Skeletal muscle satellite cell (primary cell): ENCODE measurements around the gene AP3D1.

Experiments used
- H3K27me3 ChIP-seq: 2 replicates; pipeline ENCODE4 v1.7.0; 2013; ENCODE audit warnings: low read length; ENCODE audit not compliant: control insufficient read depth, insufficient read depth
- H3K36me3 ChIP-seq: 2 replicates; pipeline ENCODE4 v1.7.0; 2013; ENCODE audit warnings: mild to moderate bottlenecking, control low read depth, low read length; ENCODE audit not compliant: insufficient read depth
- H3K4me1 ChIP-seq: 2 replicates; pipeline ENCODE4 v1.7.0; 2013; ENCODE audit warnings: low read length; ENCODE audit not compliant: control insufficient read depth, insufficient read depth
- H3K4me2 ChIP-seq: 2 replicates; pipeline ENCODE4 v1.7.0; 2013; ENCODE audit warnings: mild to moderate bottlenecking, low read length
- H3K4me3 ChIP-seq: 2 replicates; pipeline ENCODE4 v1.7.0; 2013; ENCODE audit warnings: low read length
- H3K9ac ChIP-seq: 2 replicates; pipeline ENCODE4 v1.7.0; 2013; ENCODE audit warnings: mild to moderate bottlenecking, low read depth, low read length, moderate library complexity
- H3K9me3 ChIP-seq: replicated peaks from 2 replicates; pipeline ENCODE4 v1.7.0; 2013; ENCODE audit warnings: mild to moderate bottlenecking, control low read depth, low read length

AP3D1 gene

GRCh38 chr19:2076526-2076944 lies 74.8 kb downstream of the AP3D1 start:
- peaks cover 70% of the 10 kb centered on the region for H3K36me3 ChIP-seq
- no peak overlapping the region for H3K4me3 ChIP-seq
- no peaks in the 10 kb centered on the region for H3K4me1 ChIP-seq
- H3K27me3 ChIP-seq = no peaks in the 10 kb centered on the region
- no peak overlapping the region for H3K9ac ChIP-seq
- no peaks in the 10 kb centered on the region for H3K9me3 ChIP-seq
- H3K4me2 ChIP-seq = no peak overlapping the region

- no peak overlapping the region for H3K4me3 ChIP-seq
- H3K4me1 ChIP-seq = no peaks in the 10 kb centered on the region
- no peaks in the 10 kb centered on the region for H3K27me3 ChIP-seq
- peaks cover 49% of the 10 kb centered on the region for H3K36me3 ChIP-seq
- H3K9me3 ChIP-seq = no peaks in the 10 kb centered on the region
- H3K9ac ChIP-seq = no peak overlapping the region
- no peak overlapping the region for H3K4me2 ChIP-seq
Measured at GRCh38 chr19:2072757-2073551, 78.4 kb downstream of the AP3D1 start.

DNA sequence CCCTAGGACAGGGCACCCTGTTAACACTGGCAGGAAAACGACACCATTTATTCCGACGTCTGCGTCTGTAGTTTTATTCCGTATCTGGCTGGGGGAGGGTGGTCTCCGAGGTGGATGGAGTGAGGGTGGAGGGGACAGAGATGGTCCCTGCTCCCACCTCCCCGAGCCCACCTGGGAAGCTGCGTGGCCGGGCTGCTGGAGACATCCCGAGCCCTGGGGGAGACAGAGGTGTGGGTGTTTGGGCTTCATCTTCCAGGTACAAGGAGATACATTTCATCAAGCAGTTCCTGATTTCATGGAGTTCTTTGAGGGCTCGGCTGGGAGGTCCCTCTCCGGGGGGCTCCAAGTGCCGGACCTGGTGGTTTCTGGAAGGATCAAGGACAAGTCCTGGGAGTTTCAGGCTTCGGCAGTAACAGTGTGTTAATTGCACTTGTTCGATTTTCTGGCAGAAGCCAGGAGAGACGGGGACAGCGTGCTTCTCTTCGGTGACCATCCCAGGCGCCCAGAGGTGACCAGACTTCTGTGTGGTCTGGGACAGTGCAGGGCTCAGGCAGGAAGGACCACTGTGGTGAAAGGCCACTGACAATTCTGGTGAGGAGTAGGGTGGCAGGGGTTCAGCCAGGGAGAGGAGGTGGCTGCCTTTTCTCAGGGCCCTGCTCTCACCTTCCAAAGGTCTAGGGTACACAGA lies 80.2 kb downstream of the AP3D1 start:
- no peaks in the 10 kb centered on the region for H3K27me3 ChIP-seq
- peaks cover 34% of the 10 kb centered on the region for H3K36me3 ChIP-seq
- no peaks in the 10 kb centered on the region for H3K9me3 ChIP-seq
- H3K9ac ChIP-seq = no peak overlapping the region
- no peak overlapping the region for H3K4me2 ChIP-seq
- H3K4me1 ChIP-seq = no peaks in the 10 kb centered on the region
- H3K4me3 ChIP-seq = no peak overlapping the region

DNA sequence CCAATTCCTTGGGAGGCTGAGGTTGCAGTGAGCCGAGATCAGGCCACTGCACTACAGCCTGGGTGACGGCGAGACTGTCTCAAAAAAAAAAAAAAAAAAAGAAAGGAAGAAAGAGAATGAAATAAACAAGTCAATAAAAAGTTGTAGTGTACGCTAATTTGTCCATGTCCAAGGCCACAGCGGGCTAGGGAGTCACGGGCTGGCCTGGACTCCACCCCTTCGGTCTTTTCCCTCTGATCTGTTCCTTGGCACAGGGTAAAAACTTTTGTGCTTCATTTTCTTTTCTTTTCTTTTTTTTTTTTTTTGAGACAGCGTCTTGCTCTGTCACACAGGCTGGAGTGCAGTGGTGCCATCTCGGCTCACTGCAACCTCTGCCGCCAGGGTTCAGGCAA lies 80.9 kb downstream of the AP3D1 start:
- H3K9me3 ChIP-seq = no peaks in the 10 kb centered on the region
- no peak overlapping the region for H3K9ac ChIP-seq
- H3K4me3 ChIP-seq = no peak overlapping the region
- no peak overlapping the region for H3K4me2 ChIP-seq
- no peaks in the 10 kb centered on the region for H3K27me3 ChIP-seq
- no peaks in the 10 kb centered on the region for H3K4me1 ChIP-seq
- H3K36me3 ChIP-seq = peaks cover 32% of the 10 kb centered on the region

- Histone ChIP-seq H3K27me3 (no peaks in the 10 kb centered on the region), H3K4me2 (peak overlapping the region; percentile 65), H3K9me3 (no peaks in the 10 kb centered on the region), H3K4me3 (peak overlapping the region; percentile 11), H3K9ac (peak overlapping the region; percentile 42), H3K36me3 (no peaks in the 10 kb centered on the region), H3K4me1 (peaks cover 32% of the 10 kb centered on the region)
Measured at GRCh38 chr19:2064788-2065524, 86.4 kb downstream of the AP3D1 start.

- Histone ChIP-seq H3K9ac (peak overlapping the region; percentile 42), H3K4me3 (peak overlapping the region; percentile 11), H3K4me2 (peak overlapping the region; percentile 65)
Measured at GRCh38 chr19:2064395-2064787, 87.0 kb downstream of the AP3D1 start.

GRCh38 chr19:2063824-2064223 lies 87.5 kb downstream of the AP3D1 start:
- no peak overlapping the region for H3K9ac ChIP-seq
- H3K9me3 ChIP-seq = no peaks in the 10 kb centered on the region
- H3K4me2 ChIP-seq = no peak overlapping the region
- H3K27me3 ChIP-seq = no peaks in the 10 kb centered on the region
- peaks cover 43% of the 10 kb centered on the region for H3K4me1 ChIP-seq
- H3K36me3 ChIP-seq = no peaks in the 10 kb centered on the region
- H3K4me3 ChIP-seq = no peak overlapping the region

More at GRCh38 chr19:2064395-2064787, 87.0 kb downstream of the AP3D1 start:
- H3K9me3 ChIP-seq = no peaks in the 10 kb centered on the region
- H3K36me3 ChIP-seq = no peaks in the 10 kb centered on the region
- H3K27me3 ChIP-seq = no peaks in the 10 kb centered on the region
- H3K4me1 ChIP-seq = peaks cover 37% of the 10 kb centered on the region

- Histone ChIP-seq H3K9me3 (no peaks in the 10 kb centered on the region), H3K9ac (no peak overlapping the region), H3K36me3 (no peaks in the 10 kb centered on the region), H3K4me3 (no peak overlapping the region), H3K4me2 (no peak overlapping the region), H3K27me3 (no peaks in the 10 kb centered on the region), H3K4me1 (peaks cover 46% of the 10 kb centered on the region)
Measured at GRCh38 chr19:2062770-2063169, 88.6 kb downstream of the AP3D1 start.

DNA sequence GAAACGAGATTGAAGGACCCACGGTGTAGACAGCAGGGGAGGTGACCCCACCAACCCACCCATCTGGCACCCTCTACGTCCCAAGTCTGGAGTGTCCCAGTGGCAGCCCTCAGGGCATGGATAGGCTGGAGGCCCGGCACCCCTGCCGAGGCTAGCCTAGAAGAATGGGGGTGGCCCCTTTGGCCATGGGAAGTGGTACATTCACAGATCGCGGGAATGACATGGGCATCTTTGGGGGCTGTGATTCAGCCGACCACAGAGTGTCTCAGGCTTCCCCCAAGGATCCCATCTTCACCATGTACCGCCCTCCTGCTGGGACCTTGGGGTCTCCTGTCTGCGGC lies 89.0 kb downstream of the AP3D1 start:
- H3K4me1 ChIP-seq = peaks cover 46% of the 10 kb centered on the region
- peak overlapping the region; percentile 93 for H3K4me2 ChIP-seq
- no peaks in the 10 kb centered on the region for H3K9me3 ChIP-seq
- no peaks in the 10 kb centered on the region for H3K36me3 ChIP-seq
- no peak overlapping the region for H3K4me3 ChIP-seq
- no peak overlapping the region for H3K9ac ChIP-seq
- H3K27me3 ChIP-seq = no peaks in the 10 kb centered on the region

- Histone ChIP-seq H3K9me3 (no peaks in the 10 kb centered on the region), H3K27me3 (no peaks in the 10 kb centered on the region), H3K4me3 (peak overlapping the region; percentile 74), H3K4me2 (peak overlapping the region; percentile 93), H3K36me3 (no peaks in the 10 kb centered on the region), H3K4me1 (peaks cover 47% of the 10 kb centered on the region), H3K9ac (peak overlapping the region; percentile 91)
Measured at GRCh38 chr19:2061495-2062388, 89.6 kb downstream of the AP3D1 start.
